A549 (cell line): ENCODE measurements around the gene PPP3CA. TPM values are rescaled to one million over a fixed set of nuclear protein-coding genes. Genes with fewer than 3 reads are reported as not detected.

ENCODE experiments used
- ATAC-seq, 2 experiments: fragments of 200-7000 bp in 1 of 2; fragments of >200 bp in 1 of 2; cut with Nextera tagmentation in 1 of 2; cut with Tn5 transposase in 1 of 2; 3 replicates each; pipeline versions ENCODE4 v1.8.0 to v1.9.1; 2018 to 2020; ENCODE audit warnings: mild to moderate bottlenecking in 1 of 2, moderate library complexity in 1 of 2
- CTCF ChIA-PET: fragments of 300-600 bp; sonication (Branson Sonifier 250); formaldehyde crosslinking; extraction: SDS; loops from one replicate; lab custom pipeline; 2021; ENCODE audit warnings: antibody characterized with exemption, inconsistent platforms; lab: Yijun Ruan, JAX
- POLR2A ChIA-PET: fragments of 350-600 bp; formaldehyde crosslinking; extraction: SDS; loops from one replicate; lab custom pipeline; 2021; ENCODE audit warnings: antibody characterized with exemption, inconsistent platforms; lab: Yijun Ruan, JAX
- DNase-seq, 2 experiments: peaks; one replicate each; pipeline versions ENCODE4 v3.0.0 to v3.0.0-alpha.2; 2011 to 2016; ENCODE audit warnings: low read depth in 1 of 2, low spot score in 1 of 2
- FAIRE-seq: peaks from 2 replicates; lab custom pipeline; 2011; peaks lifted over from hg19 to GRCh38; lab: Jason Lieb, UNC
- H3K27ac ChIP-seq, 2 experiments: fragments of >200 bp; sonication (Bioruptor Twin); formaldehyde crosslinking; 3 replicates each; pipeline ENCODE4 v1.5.1; 2016 to 2017
- H3K4me1 ChIP-seq: fragments of >200 bp; sonication (Bioruptor Twin); formaldehyde crosslinking; 3 replicates; pipeline ENCODE4 v1.6.1; 2016
- H3K4me2 ChIP-seq: fragments of >200 bp; sonication (Bioruptor Twin); formaldehyde crosslinking; 3 replicates; pipeline ENCODE4 v1.6.1; 2016
- H3K4me3 ChIP-seq: fragments of >200 bp; sonication (Bioruptor Twin); formaldehyde crosslinking; 3 replicates; pipeline ENCODE4 v1.5.1; 2016
- H3K9me3 ChIP-seq: fragments of >200 bp; sonication (Bioruptor Twin); formaldehyde crosslinking; 3 replicates; pipeline ENCODE4 v1.6.1; 2016
- ATOH8 ChIP-seq: fragments of 250-450 bp; sonication (Bioruptor Pico); IDR thresholded peaks from 2 replicates; pipeline ENCODE4 v1.5.0; 2020; ENCODE audit warnings: low read depth, mild to moderate bottlenecking, moderate library complexity
- CBX8 ChIP-seq: fragments of 200-600 bp; sonication (generic); IDR thresholded peaks from 2 replicates; pipeline ENCODE4 v1.6.1; 2016
- CEBPB ChIP-seq, 2 experiments: fragments of >200 bp in 1 of 2; sonication (Bioruptor Twin) in 1 of 2; formaldehyde crosslinking in 1 of 2; IDR thresholded peaks; 2 replicates each; pipeline ENCODE4 v1.6.1; 2012 to 2016
- EP300 ChIP-seq, 2 experiments: fragments of >200 bp; sonication (Bioruptor Twin); formaldehyde crosslinking; IDR thresholded peaks; 2 replicates in 1 of 2; 3 replicates in 1 of 2; pipeline ENCODE4 v1.6.1; 2016 to 2017
- FOSL2 ChIP-seq, 2 experiments: fragments of 450-650 bp in 1 of 2; fragments of >200 bp in 1 of 2; sonication (Bioruptor Twin) in 1 of 2; formaldehyde crosslinking; IDR thresholded peaks; 2 replicates each; pipeline versions ENCODE4 v1.5.0 to v1.6.1; 2016 to 2020; ENCODE audit warnings: mild to moderate bottlenecking in 1 of 2, moderate library complexity in 1 of 2
- GATA3 ChIP-seq: IDR thresholded peaks from 2 replicates; pipeline ENCODE4 v1.6.1; 2012; ENCODE audit warnings: borderline replicate concordance
- HES2 ChIP-seq: fragments of >200 bp; sonication (Bioruptor Twin); formaldehyde crosslinking; IDR thresholded peaks from 2 replicates; pipeline ENCODE4 v1.6.1; 2016
- HEYL ChIP-seq: fragments of 250-450 bp; sonication (Bioruptor Pico); IDR thresholded peaks from 2 replicates; pipeline ENCODE4 v1.8.0; 2021; ENCODE audit warnings: mild to moderate bottlenecking, moderate library complexity
- JUN ChIP-seq, 2 experiments: fragments of >200 bp; sonication (Bioruptor Twin); formaldehyde crosslinking; IDR thresholded peaks; 2 replicates in 1 of 2; 3 replicates in 1 of 2; pipeline ENCODE4 v1.6.1; 2016 to 2017
- KDM5A ChIP-seq: fragments of 200-600 bp; sonication (generic); IDR thresholded peaks from 2 replicates; pipeline ENCODE4 v1.6.1; 2016; ENCODE audit warnings: antibody characterized with exemption, mild to moderate bottlenecking
- MAFK ChIP-seq: fragments of 450-650 bp; IDR thresholded peaks from 2 replicates; pipeline ENCODE4 v1.6.1; 2014; ENCODE audit not compliant: partially characterized antibody
- MAX ChIP-seq: IDR thresholded peaks from 2 replicates; pipeline ENCODE4 v1.6.1; 2012
- NPAS2 ChIP-seq: fragments of 250-450 bp; sonication (Bioruptor Pico); IDR thresholded peaks from 2 replicates; pipeline ENCODE4 v1.8.0; 2022; ENCODE audit warnings: mild to moderate bottlenecking, moderate library complexity, borderline replicate concordance
- PBX3 ChIP-seq: IDR thresholded peaks from 2 replicates; pipeline ENCODE4 v1.6.1; 2012
- RAD21 ChIP-seq, 2 experiments: fragments of >200 bp in 1 of 2; sonication (Bioruptor Twin) in 1 of 2; formaldehyde crosslinking in 1 of 2; IDR thresholded peaks in 1 of 2; conservative IDR thresholded peaks in 1 of 2; 2 replicates in 1 of 2; 3 replicates in 1 of 2; pipeline ENCODE4 v1.6.1; 2012 to 2018; ENCODE audit warnings: inconsistent platforms in 1 of 2
- RARB ChIP-seq: fragments of 250-450 bp; sonication (Bioruptor Pico); IDR thresholded peaks from 2 replicates; pipeline ENCODE4 v1.8.0; 2021; ENCODE audit warnings: mild to moderate bottlenecking, moderate library complexity
- RFX5 ChIP-seq: fragments of 450-650 bp; IDR thresholded peaks from 2 replicates; pipeline ENCODE4 v1.7.1; 2014; ENCODE audit warnings: antibody characterized with exemption, mild to moderate bottlenecking, moderate library complexity
- SREBF2 ChIP-seq: fragments of 450-650 bp; IDR thresholded peaks from 2 replicates; pipeline ENCODE4 v1.6.1; 2014; ENCODE audit warnings: mild to moderate bottlenecking, moderate library complexity
- TFCP2L1 ChIP-seq: fragments of 250-450 bp; sonication (Bioruptor Pico); IDR thresholded peaks from 2 replicates; pipeline ENCODE4 v1.5.0; 2021; ENCODE audit warnings: mild to moderate bottlenecking
- ZNF302 ChIP-seq: fragments of 250-450 bp; sonication (Bioruptor Pico); IDR thresholded peaks from 2 replicates; pipeline ENCODE4 v1.9.0; 2021; ENCODE audit warnings: inconsistent platforms, mild to moderate bottlenecking, moderate library complexity
- ZSCAN20 ChIP-seq: fragments of 250-450 bp; sonication (Bioruptor Pico); IDR thresholded peaks from 2 replicates; pipeline ENCODE4 v1.8.0; 2022; ENCODE audit warnings: mild to moderate bottlenecking, moderate library complexity
- WGBS: methylation state at CpG from one replicate; pipeline ENCODE4 v1.1.6; 2017; ENCODE audit errors: missing lambda C conversion rate; 5-methylcytosine and 5-hydroxymethylcytosine counted together
- polyA plus RNA-seq, 4 experiments: library from polyadenylated mRNA; depleted of rRNA in 3 of 4; stranded (reverse); fragments of >200 nt; fragmentation: RNase III in 1 of 4; extraction: RNeasy Plus Mini Kit Qiagen cat#74134 plus additional on column Dnase treatment in 1 of 4; gene quantifications; 2 replicates in 3 of 4; 3 replicates in 1 of 4; pipeline ENCODE4 v1.2.3, GENCODE V29; 2011 to 2017

Gene PPP3CA
- polyA plus RNA-seq, 2 of the 4 experiments (the other 2 are of a cell fraction) = 21.4 to 42.4 TPM

- Histone ChIP-seq H3K4me1 (peaks cover 49% of the 10 kb centered on the region), H3K4me3 (no peak overlapping the region), H3K27ac (peak overlapping the region; percentile 4 to 49; a peak in 2 of 6 replicates), H3K9me3 (no peaks in the 10 kb centered on the region), H3K4me2 (peak overlapping the region; percentile 72)
- POLR2A ChIA-PET = no interaction called here
- CTCF ChIA-PET = no interaction called here
- no peak for FAIRE-seq
- peak in 1 of 2 experiments; percentile 69; a peak in 3 of 6 replicates for ATAC-seq
- TF ChIP-seq ZNF302 (CRISPR knock-in tag) (no peak), FOSL2 (IDR thresholded peaks at IDR 0.05) (no peak), FOSL2 (CRISPR knock-in tag; IDR thresholded peaks at IDR 0.05) (peak; percentile 31; the same call in 1 of the 2 replicates), MAFK (peak; percentile 93)
- DNase-seq = peak in 1 of 2 experiments; percentile 53
- 59% methylated on average over 2 of the region's 2 CpGs for WGBS
Measured at GRCh38 chr4:101264993-101265815, 82.1 kb downstream of the PPP3CA start.

GRCh38 chr4:101264512-101264911, 82.8 kb downstream of the PPP3CA start:
- Histone ChIP-seq H3K27ac (no peak overlapping the region), H3K4me2 (peak overlapping the region; percentile 72), H3K4me1 (peaks cover 49% of the 10 kb centered on the region), H3K9me3 (no peaks in the 10 kb centered on the region), H3K4me3 (no peak overlapping the region; the same call in 2 of the 3 replicates)
- ATAC-seq = peak in 1 of 2 experiments; percentile 70; a peak in 3 of 6 replicates
- CTCF ChIA-PET = no interaction called here
- POLR2A ChIA-PET = no interaction called here
- no peak for FAIRE-seq
- peak in 1 of 2 experiments; percentile 45 for DNase-seq
- TF ChIP-seq GATA3 = peak; percentile 74
- TF ChIP-seq CEBPB (IDR thresholded peaks at IDR 0.05) = 0 out of 4 replicates have a peak, but pooled peaks of 1 of the 2 experiments have one; percentile 12
- TF ChIP-seq ZSCAN20 (CRISPR knock-in tag) = no peak

GRCh38 chr4:101262683-101263082, 84.6 kb downstream of the PPP3CA start:
- Histone ChIP-seq H3K9me3 (no peaks in the 10 kb centered on the region), H3K27ac (no peak overlapping the region)
- ATAC-seq = no peak
- FAIRE-seq = no peak
- TF ChIP-seq NPAS2 (no peak), CEBPB (IDR thresholded peaks at IDR 0.05) (no peak), TFCP2L1 (CRISPR knock-in tag) (no peak), JUN (IDR thresholded peaks at IDR 0.05) (no peak), RFX5 (no peak), HEYL (no peak), SREBF2 (no peak), GATA3 (no peak), KDM5A (no peak), PBX3 (no peak), ATOH8 (CRISPR knock-in tag) (no peak), RAD21 (conservative IDR thresholded peaks at IDR 0.05 in 1 of 2, IDR thresholded peaks at IDR 0.05 in 1 of 2) (no peak), FOSL2 (IDR thresholded peaks at IDR 0.05) (no peak), FOSL2 (CRISPR knock-in tag; IDR thresholded peaks at IDR 0.05) (no peak), EP300 (IDR thresholded peaks at IDR 0.05) (no peak), CBX8 (no peak), RARB (no peak), HES2 (no peak), MAX (no peak)
- TF ChIP-seq, all 56 proteins: peak for 0
- CTCF ChIA-PET = no interaction called here
- H3K4me3 ChIP-seq = no peak overlapping the region
- POLR2A ChIA-PET = no interaction called here
- no peak for DNase-seq
- H3K4me1 ChIP-seq = peaks cover 49% of the 10 kb centered on the region
- no peak overlapping the region for H3K4me2 ChIP-seq
